HG02798 (cell line): ENCODE data around the gene BRAT1.
"Not testable (repeated sequence)": the region's sequence is repeated elsewhere in the genome, so short reads cannot be mapped to it uniquely, and the experiment has no call there.

ENCODE experiments used
- ATAC-seq: cut with Tn5 transposase; IDR thresholded peaks from one replicate; pipeline ENCODE4 v1.9.1; 2021; ENCODE audit warnings: mild to moderate bottlenecking; ENCODE audit not compliant: unreplicated experiment, poor library complexity

Gene BRAT1

GRCh38 chr7:2555121-2556052 lies at the start of gene BRAT1:
TSS of gene BRAT1 (minus strand) at chr7:2555524. CDS start at chr7:2554431, 1,093 bp downstream.
- peak; percentile 77 for ATAC-seq

- ATAC-seq, result no peak
These were observed 49.4 kb upstream of the BRAT1 start for GRCh38 chr7:2604608-2605174.

DNA sequence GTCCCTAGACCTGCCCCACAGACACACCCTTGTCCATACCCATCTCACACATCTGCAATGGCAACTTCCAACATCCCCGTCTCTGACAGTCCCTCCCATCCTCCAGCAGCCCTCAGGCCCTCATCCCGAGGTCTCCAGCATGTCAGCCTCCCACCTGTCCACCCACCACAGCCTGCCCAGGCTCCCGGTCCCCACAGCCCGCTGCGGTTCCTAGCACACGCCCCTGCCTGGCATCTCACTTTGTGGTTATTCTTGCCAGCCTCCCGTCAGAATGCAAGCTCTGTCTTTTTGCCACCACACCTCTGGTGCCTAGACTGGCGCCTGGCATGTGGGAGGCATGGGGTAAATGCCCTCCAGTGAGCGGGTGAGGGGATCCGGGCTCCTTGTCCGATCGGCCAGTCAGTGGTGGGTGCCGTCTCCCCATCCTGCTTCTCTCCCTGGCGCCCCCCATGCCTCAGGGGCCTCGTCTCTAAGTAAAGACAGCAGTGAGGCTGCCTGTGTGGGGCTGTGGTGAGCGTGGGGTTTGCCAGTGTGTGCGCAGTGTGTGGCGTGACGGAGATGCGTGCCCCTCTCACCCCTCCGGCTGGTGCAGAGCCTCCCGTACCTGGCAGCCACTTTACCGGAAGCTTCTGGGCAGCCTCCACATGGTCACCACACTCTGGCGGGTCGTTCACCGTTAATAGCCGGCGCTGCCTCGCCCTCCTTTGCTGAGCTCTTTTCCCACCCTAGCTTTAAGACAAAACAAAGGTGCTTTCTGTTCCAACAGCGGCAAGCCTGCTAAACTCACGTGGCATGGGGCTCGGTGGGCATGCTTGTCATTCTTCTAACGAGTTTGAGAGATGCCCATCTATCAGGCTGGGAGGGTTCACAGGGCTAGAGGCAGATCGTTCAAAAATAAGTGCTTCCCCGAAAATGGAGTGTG lies 48.0 kb upstream of the BRAT1 start:
- ATAC-seq, result no peak

DNA sequence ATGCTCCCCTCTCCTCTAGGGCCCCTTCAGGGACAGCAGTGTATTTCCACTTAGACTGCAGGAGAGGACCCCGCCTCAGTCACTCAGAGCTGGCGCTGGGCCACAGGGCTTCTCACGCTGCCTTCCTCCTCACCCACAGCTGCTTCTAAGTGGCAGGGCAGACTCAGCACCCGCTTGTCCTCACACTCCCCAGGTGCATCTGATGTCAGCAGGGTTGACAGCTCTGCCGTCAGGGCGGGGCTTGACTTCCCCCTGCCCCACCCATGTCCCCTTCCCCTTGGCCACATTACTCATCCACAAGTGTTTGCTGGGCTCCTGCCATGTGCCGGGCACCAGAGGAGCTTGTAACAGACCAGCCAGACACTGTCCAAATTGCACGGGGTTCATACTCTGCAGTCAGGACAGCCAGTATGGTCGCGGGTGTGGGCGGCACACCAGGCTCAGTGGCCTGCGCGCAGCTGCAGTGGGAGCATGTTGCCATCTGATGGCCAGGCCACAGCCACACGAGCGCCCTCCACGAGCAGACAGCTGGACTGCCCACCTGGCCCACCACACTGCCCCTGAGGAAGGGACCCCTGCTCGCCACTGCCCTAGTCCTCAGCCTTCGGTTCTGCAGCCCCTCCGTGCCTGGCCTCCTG lies 47.2 kb upstream of the BRAT1 start:
- ATAC-seq, result no peak

- no peak for ATAC-seq
These were observed 46.6 kb upstream of the BRAT1 start for GRCh38 chr7:2601907-2602306.

DNA sequence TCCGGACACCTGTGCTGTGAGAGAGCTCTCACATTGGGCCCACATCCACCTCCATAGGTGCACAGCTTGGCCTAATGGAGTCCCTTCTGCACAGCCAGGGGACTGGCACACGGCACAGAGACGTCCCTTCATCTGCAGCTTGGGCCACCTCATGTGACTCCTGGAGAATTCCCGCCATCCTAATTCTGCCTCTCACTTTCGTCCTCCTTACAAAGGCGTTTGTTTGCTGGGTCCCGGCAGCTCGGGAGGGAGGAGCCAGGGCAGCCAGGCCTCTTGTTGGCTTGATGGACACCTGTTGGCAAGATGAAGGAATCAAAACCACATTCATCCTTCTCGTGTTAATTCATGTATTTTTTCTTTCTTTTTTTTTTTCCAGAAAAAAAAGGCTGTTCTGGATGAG lies 45.7 kb upstream of the BRAT1 start:
- ATAC-seq, result no peak

GRCh38 chr7:2598154-2598823 lies 43.0 kb upstream of the BRAT1 start:
- no peak for ATAC-seq

GRCh38 chr7:2597273-2597640 lies 41.9 kb upstream of the BRAT1 start:
- no peak for ATAC-seq

DNA sequence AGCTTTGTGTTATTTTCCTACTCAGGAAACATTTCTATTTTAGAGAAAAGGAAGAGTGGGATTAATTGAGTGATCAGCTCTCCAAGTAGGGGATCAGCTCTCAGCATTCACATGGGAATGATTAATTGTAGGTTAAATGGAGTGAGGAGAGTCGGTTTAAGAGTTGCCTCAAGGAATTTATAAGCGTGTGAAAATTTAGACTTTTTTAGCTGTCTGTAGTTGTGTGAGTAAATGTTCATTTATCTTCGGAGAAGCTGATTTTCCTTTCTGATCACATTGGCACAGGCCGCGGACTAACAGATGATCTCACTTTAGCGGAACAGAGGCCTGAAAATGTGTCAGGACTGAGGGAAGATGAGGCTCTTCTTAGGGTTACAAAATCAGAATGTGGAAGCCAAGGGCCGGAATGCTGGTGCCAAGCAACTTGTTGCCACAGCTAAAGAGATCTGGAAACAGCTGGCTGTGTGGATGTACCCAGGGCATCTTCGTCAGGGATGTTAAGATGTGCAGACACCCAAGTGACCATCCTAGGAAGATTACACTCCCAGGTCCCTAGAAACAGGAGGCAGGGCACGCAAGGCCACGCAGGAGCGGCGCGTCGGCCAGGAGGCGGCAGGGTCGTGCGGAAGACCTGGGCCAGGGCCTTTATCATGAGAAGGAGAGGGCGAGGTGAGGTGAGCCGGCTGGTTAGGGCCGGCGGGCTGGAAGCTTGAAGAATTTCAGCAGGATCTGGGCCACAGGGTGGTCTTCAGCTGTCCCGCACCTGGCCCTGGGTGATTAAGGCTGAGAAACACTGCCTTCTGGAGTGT lies 41.3 kb upstream of the BRAT1 start:
- no peak for ATAC-seq

DNA sequence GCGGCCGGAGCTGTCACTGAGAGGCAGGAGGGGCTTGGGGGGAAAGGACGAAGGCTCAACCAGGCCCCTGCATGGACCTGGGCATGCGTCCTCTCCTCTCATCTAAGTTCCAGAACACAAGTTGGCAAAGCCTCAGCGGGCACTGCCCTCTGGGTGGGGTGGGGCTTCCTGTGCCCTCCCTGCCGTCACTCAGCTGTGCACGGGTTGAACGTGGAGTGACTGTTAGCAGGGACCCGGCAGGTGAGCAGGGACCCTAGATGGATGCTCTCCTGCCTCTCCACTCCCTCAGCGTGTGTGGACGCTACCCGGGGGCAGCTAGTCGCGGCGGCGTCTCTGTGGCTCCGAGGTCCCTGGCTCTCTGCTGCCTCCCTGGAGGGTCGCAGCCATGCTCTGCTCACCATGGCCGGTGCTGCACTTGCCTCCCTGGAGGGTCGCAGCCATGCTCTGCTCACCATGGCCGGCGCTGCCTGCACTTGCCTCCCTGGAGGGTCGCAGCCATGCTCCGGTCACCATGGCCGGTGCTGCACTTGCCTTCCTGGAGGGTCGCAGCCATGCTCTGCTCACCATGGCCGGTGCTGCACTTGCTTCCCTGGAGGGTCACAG lies 40.0 kb upstream of the BRAT1 start:
- ATAC-seq, result no peak

DNA sequence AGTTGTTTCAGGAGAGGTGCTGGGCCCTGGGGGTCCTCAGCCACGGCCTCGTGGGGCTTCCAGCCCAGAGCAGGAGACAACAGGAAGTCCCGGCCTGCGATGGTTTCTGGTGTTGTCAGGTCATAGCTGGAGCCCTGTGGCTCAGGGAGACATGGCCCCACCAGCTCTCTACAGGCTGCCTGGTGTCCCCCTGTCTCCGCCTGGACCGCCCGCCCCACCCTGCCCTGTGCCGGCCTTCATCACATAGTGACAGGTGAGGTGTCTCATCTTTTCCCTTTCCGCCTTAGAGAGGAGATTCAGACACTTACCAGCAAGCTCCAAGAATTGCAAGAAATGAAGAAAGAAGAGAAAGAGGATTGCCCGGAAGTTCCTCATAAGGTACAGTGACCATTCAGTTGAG lies 39.3 kb upstream of the BRAT1 start:
- no peak for ATAC-seq

DNA sequence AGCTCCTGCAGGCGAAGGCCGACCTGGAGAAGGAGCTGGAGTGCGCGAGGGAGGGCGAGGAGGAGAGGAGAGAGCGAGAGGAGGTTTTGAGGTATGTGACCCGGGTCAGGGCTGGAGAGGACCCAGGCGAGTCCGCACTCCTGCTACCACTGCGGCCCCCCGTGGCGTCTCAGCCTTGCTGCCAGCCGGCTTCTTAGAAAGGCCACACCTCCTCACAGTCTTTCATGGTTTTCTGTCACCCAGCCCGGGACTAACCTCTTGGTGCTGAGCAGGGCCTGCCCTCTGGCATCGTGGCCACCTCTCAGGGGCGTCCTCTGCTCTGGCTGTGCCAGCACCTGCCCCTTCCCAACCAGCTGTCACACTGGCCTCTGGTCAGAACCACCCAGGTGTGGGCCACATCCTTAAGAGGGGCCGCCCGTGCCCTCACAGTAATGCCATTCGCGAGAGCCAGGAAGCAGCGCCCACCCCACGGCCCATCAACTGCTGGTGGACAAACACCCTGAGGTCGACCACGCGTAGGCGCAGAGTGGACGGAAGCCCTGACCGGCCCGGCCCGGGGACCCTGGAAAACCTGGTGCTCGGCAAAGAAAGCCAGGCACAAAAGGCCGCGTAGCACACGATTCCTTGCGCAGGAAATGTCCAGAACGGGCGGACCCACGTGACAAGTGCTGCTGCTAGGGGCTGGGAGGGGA lies 37.9 kb upstream of the BRAT1 start:
- no peak for ATAC-seq

- no peak for ATAC-seq
These were observed 37.1 kb upstream of the BRAT1 start for GRCh38 chr7:2592375-2592865.

- not testable (repeated sequence) for ATAC-seq
These were observed 34.6 kb upstream of the BRAT1 start for GRCh38 chr7:2589941-2590340.

- no peak for ATAC-seq
These were observed 34.0 kb upstream of the BRAT1 start for GRCh38 chr7:2589341-2589740.

- no peak for ATAC-seq
These were observed 32.5 kb upstream of the BRAT1 start for GRCh38 chr7:2587778-2588177.

DNA sequence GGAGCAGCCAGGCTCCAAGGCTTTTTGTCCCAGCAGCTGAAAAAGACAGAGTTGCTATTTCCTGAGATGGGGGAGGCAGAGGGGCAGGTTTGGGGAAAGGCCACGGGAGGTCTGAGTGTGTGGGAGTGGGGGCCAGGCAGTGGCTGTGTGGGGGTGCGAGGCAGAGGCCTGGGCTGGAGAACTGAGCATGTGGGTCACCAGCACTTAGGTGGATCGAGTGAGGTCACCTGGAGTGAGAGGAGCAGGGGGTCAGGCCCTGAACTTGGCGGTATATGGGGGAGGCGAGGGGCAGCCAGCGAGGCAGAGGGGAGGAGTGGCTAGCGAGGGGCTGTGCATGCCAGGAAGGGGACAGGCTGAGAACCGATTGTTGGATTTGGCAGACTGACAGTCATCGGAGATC lies 31.8 kb upstream of the BRAT1 start:
- no peak for ATAC-seq
